ENCODE results near the gene SWSAP1. TPM values are rescaled to one million over a fixed set of nuclear protein-coding genes. Genes with fewer than 3 reads are reported as not detected.

SWSAP1 gene
- total and polyA plus RNA-seq, 9 of the 15 experiments (the other 6 are each of a cell fraction or from before 2014, with no cell fraction given): 0.18 to 2.8 (median 1.7) TPM

GRCh38 chr19:11339254-11340098 lies 35.0 kb upstream of the SWSAP1 start, which contains the start of gene RAB3D (continued):
- TF ChIP-seq E2F6 (IDR thresholded peaks at IDR 0.05; ENCODE audit: borderline replicate concordance in 1 of 2, extremely low read depth in 1 of 2, insufficient read depth in 1 of 2, insufficient read length in 1 of 2, low read depth in 1 of 2, low read length in 1 of 2, poor library complexity in 1 of 2, severe bottlenecking in 1 of 2): peak in 1 of 2 experiments; percentile 18
- no peak for TF ChIP-seq JUN (IDR thresholded peaks at IDR 0.05; ENCODE audit: borderline replicate concordance, low read depth, low read length)
- TF ChIP-seq JUN (CRISPR knock-in tag; IDR thresholded peaks at IDR 0.05; ENCODE audit: borderline replicate concordance): 0 out of 2 replicates have a peak, but pooled peaks have one; percentile 41
- 0 out of 2 replicates have a peak, but pooled peaks have one; percentile 25 for TF ChIP-seq POLR2A (conservative IDR thresholded peaks at IDR 0.05)
- 0 out of 2 replicates have a peak, but pooled peaks have one; percentile 9 for TF ChIP-seq CBFA2T3 (IDR thresholded peaks at IDR 0.05)
- TF ChIP-seq POLR2G (IDR thresholded peaks at IDR 0.05; ENCODE audit: low read depth, low read length): peak; percentile 68
- no peak for TF ChIP-seq KLF6 (CRISPR knock-in tag; IDR thresholded peaks at IDR 0.05; ENCODE audit: borderline replicate concordance)
- TF ChIP-seq SAP30 (IDR thresholded peaks at IDR 0.05; ENCODE audit: borderline replicate concordance, insufficient read depth, low read depth, low read length, poor library complexity, severe bottlenecking): peak; percentile 29
- 0 out of 2 replicates have a peak, but pooled peaks have one; percentile 27 for TF ChIP-seq JUND (IDR thresholded peaks at IDR 0.05; ENCODE audit: borderline replicate concordance, low read depth, low read length)
- TF ChIP-seq JUND (tag; IDR thresholded peaks at IDR 0.05; ENCODE audit: borderline replicate concordance, low read depth, low read length): no peak
- TF ChIP-seq SUPT5H (IDR thresholded peaks at IDR 0.05): 0 out of 2 replicates have a peak, but pooled peaks have one; percentile 36
- TF ChIP-seq CHD2 (IDR thresholded peaks at IDR 0.05; ENCODE audit: low read depth, low read length): peak; percentile 49; the same call in 1 of the 2 replicates
- TF ChIP-seq SP1 (CRISPR knock-in tag; IDR thresholded peaks at IDR 0.05): 0 out of 2 replicates have a peak, but pooled peaks have one; percentile 49
- peak; percentile 78 for TF ChIP-seq TFAP4 (CRISPR knock-in tag; IDR thresholded peaks at IDR 0.05; ENCODE audit: borderline replicate concordance)
- TF ChIP-seq GTF3C2 (IDR thresholded peaks at IDR 0.05; ENCODE audit: borderline replicate concordance, extremely low read depth, insufficient read length): peak; percentile 43
